ENCODE data around the gene PRDM16. TPM values are rescaled to one million over a fixed set of nuclear protein-coding genes. Genes with fewer than 3 reads are reported as not detected.

Gene PRDM16
- total RNA-seq, 1 donor from 2014 or later, result 0.43 TPM

- Histone ChIP-seq H3K79me2 (ENCODE audit: insufficient read depth, low read length) (no peaks in the 10 kb centered on the region), H3K27ac (ENCODE audit: low read depth, low read length) (no peak overlapping the region), H4K20me1 (ENCODE audit: insufficient read depth, low read length) (no peaks in the 10 kb centered on the region), H3K27me3 (ENCODE audit: insufficient read depth, low read length) (no peaks in the 10 kb centered on the region), H3K36me3 (ENCODE audit: insufficient read depth, low read length) (no peaks in the 10 kb centered on the region), H3K9ac (ENCODE audit: low read length) (no peak overlapping the region), H2AFZ (ENCODE audit: low read depth, low read length) (no peak overlapping the region), H3K9me3 (ENCODE audit: insufficient read depth, low read depth, low read length) (no peaks in the 10 kb centered on the region), H3K4me3 (ENCODE audit: insufficient read depth, low read depth, low read length) (no peak overlapping the region), H3K4me1 (ENCODE audit: insufficient read depth, low read length) (peaks cover 8% of the 10 kb centered on the region), H3K4me2 (ENCODE audit: low read length) (no peak overlapping the region)
- DNase-seq (ENCODE audit: low read depth) (no peak), FAIRE-seq (no peak)
- no peak overlapping the region for H3K4me3 Mint-ChIP-seq (ENCODE audit: unreplicated experiment)
- H3K9me3 Mint-ChIP-seq (ENCODE audit: unreplicated experiment), result no peaks in the 10 kb centered on the region
- H3K36me3 Mint-ChIP-seq (ENCODE audit: low read depth, unreplicated experiment), result no peaks in the 10 kb centered on the region
- H3K27ac Mint-ChIP-seq (ENCODE audit: unreplicated experiment), result no peak overlapping the region
- TF ChIP-seq CTCF (IDR thresholded peaks at IDR 0.05; ENCODE audit: insufficient read depth, low read depth, low read length) (no peak), EZH2 (IDR thresholded peaks at IDR 0.05; ENCODE audit: insufficient read depth, low read length) (no peak)
- H3K27me3 Mint-ChIP-seq (ENCODE audit: low read depth, unreplicated experiment), result peaks cover 8% of the 10 kb centered on the region
- H3K4me1 Mint-ChIP-seq (ENCODE audit: low read depth, unreplicated experiment), result peaks cover 10% of the 10 kb centered on the region
These were observed 396.3 kb downstream of the PRDM16 start for GRCh38 chr1:3465091-3465934.

GRCh38 chr1:3465935-3466321, 396.9 kb downstream of the PRDM16 start:
- Histone ChIP-seq H3K27ac (ENCODE audit: low read depth, low read length) (no peak overlapping the region), H2AFZ (ENCODE audit: low read depth, low read length) (no peak overlapping the region), H3K4me2 (ENCODE audit: low read length) (no peak overlapping the region), H3K4me3 (ENCODE audit: insufficient read depth, low read depth, low read length) (no peak overlapping the region), H4K20me1 (ENCODE audit: insufficient read depth, low read length) (no peaks in the 10 kb centered on the region), H3K9ac (ENCODE audit: low read length) (no peak overlapping the region), H3K9me3 (ENCODE audit: insufficient read depth, low read depth, low read length) (no peaks in the 10 kb centered on the region), H3K27me3 (ENCODE audit: insufficient read depth, low read length) (no peaks in the 10 kb centered on the region), H3K4me1 (ENCODE audit: insufficient read depth, low read length) (peaks cover 8% of the 10 kb centered on the region), H3K36me3 (ENCODE audit: insufficient read depth, low read length) (no peaks in the 10 kb centered on the region), H3K79me2 (ENCODE audit: insufficient read depth, low read length) (no peaks in the 10 kb centered on the region)
- TF ChIP-seq EZH2 (IDR thresholded peaks at IDR 0.05; ENCODE audit: insufficient read depth, low read length), result no peak
- TF ChIP-seq CTCF (IDR thresholded peaks at IDR 0.05; ENCODE audit: insufficient read depth, low read depth, low read length), result no peak
- FAIRE-seq (no peak), DNase-seq (ENCODE audit: low read depth) (no peak)
- Mint-ChIP-seq H3K4me1 (ENCODE audit: low read depth, unreplicated experiment) (peaks cover 9% of the 10 kb centered on the region), H3K27me3 (ENCODE audit: low read depth, unreplicated experiment) (peaks cover 8% of the 10 kb centered on the region), H3K9me3 (ENCODE audit: unreplicated experiment) (no peaks in the 10 kb centered on the region), H3K36me3 (ENCODE audit: low read depth, unreplicated experiment) (no peaks in the 10 kb centered on the region), H3K27ac (ENCODE audit: unreplicated experiment) (no peak overlapping the region), H3K4me3 (ENCODE audit: unreplicated experiment) (no peak overlapping the region)

Data from astrocyte (in vitro differentiated cells and primary cell).